ENCODE data around the gene KRT35. TPM values are rescaled to one million over a fixed set of nuclear protein-coding genes. Genes with fewer than 3 reads are reported as not detected.
A peak's percentile ranks its signal among the peaks of the same experiment; 100 is the strongest.

KRT35 gene
- total RNA-seq, 1 experiment from 2014 or later: not detected

DNA sequence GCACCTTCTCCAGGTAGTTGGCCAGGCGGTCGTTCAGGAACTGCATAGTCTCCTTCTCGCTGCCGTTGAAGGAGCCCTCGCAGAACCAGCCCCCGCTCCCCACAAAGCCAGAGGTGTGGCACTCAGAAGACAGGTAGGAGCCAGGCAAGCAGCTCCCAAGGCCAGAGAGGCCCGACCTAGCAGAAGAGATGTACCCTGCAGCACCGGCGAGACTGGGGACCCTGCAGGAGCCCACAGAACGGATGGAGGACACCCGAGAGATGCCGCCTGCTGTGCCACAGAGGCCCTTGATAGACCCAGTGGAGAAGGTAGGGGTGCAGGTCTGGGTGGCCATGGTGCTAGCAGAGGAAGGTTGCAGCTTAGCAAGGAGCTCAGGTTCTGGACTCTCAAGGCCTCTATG, 8.6 kb upstream of the KRT35 start, which contains the start of gene KRT36:
KRT36 (minus strand) TSS at position 380 of the 400 bp plus-strand sequence; CDS start at position 334, 46 bp downstream.
- DNase-seq (ENCODE audit: low spot score): no peak

DNA sequence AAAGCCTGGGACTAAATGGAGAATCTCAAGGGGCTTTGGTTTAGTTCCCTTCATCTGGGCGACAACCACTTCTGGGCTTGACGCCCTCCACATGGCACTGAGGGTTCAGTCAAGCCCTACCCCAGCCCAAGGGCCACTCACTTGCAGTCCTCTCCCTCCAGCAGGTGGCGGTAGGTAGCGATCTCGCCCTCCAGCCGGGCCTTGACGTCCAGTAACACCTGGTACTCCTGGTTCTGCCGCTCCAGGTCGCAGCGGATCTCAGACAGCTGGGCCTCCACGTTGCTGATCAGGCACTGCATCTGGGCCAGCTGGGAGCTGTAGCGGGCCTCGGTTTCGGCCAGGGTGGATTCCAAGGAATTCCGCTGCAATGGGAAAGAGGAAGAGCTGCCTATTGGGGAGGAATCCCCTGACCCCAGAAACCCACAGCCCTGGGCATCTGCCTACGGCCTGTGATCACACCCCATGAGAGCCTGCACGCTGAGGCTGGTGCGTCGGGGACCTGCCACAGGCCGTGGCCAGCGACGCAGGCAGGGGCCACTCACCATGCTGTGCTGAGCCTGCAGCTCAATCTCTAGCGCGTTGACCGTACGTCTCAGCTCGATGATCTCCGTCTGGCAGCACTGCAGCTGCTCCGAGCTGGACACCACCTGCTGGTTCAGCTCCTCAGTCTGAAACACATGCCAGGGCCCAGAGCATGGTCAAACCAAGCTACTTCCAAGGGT, 6.0 kb upstream of the KRT35 start:
- DNase-seq (ENCODE audit: low spot score): no peak

DNA sequence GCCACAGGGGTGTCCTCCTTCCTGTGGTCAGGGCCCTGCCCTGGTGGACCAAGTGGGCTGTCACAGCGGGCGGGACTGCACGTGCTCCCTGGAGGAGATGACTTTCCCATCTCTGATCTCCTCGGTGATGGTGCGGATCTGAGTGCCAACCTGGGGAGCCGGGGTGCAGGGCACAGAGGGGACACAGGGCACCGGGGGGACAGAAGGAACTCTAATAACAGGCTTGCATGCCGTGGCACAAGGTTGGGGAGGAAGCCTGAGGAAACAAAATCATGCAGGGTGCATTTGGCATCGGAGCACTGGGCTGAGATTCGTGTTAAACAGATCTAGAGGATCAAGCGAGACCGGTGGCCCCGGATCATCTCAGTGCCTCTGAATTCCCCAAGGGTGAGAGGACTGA, 5.4 kb upstream of the KRT35 start:
- DNase-seq (ENCODE audit: low spot score): no peak

DNA sequence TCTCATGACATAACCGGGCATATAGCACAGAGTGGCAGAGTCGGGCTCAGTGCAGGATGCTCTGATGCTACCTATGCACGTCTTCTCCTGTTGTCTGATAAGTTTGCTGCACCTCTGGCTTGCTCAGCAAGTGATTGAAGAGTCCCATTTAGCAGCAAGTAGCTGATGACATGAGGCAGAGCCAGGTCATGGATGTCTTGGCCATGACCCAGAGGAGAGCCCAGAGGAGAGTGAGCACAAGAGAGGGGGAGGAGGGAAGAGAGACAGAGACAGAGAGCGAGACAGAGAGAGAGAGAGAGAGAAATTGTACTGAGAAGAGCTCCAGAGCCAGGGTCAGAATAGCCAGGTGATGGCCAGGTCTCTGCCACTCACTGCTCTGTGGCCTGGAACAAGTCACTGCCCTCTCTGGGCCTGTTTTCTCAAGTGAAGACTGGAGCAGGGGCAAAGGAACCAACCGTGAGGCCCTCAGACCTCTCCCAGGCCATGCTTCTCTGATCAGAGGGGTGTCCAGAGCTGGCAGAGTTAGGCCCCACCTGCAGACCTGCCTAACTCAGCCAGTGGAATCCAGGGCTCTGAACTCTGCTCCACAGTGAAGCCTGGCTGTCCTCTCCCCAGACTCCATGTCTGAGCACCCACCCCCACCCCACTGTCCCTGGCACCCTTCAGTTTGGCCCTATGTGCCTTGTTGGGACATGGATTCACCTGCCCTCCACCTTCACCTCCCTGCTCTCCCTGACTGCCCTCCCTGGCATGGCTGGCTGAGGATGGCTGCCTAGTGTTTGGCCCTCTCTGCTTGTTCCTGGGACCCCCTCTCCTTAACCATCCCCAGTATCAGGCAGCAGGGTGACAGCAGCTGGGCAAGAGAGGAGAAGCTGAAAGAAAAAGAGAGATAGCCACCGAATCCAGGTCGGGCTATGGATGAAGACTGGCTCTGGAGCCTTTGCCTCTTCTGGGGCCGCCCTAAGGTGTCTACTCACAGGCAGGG, 4.3 kb upstream of the KRT35 start:
- DNase-seq (ENCODE audit: low spot score): no peak

DNA sequence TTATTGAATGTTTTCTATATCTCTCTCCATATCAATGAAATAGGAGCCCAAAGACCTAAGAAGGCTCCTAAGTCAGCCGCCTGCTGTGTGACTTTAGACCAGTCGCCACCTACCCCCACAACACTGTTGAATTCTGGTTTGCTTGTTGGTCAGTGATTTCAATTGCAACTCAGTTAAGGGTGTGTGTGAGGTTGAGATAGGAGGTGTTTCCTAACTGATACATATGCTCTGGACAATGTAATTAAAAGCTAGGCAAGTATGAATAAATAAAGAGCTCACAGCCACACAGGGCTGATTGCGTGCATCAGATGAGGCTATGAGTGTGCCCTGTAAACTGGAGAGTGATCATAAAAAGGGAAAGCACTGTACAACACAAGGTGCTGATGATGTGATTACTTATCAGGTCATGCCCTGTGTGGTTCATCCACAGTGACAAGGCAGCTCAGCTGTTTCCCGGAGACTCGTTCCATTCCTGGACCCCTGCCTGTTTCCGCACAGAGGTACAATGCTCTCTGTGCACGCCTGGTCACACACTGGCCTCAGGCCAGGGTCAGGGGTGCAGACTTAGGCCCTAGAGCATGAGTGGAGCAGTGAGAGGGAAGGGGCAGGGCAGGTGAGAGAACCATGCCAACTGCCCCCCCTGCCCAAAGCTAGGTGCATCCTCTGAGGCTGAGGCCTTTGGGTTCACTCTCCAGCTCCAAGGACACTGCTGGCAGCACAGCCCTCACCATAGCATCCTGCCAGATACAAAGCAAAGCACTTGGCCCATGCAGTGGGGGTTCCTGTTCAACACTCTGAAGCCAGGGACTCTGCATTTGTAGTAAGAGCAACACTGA, 3.3 kb upstream of the KRT35 start:
- peak; percentile 85 for DNase-seq (ENCODE audit: low spot score)

DNA sequence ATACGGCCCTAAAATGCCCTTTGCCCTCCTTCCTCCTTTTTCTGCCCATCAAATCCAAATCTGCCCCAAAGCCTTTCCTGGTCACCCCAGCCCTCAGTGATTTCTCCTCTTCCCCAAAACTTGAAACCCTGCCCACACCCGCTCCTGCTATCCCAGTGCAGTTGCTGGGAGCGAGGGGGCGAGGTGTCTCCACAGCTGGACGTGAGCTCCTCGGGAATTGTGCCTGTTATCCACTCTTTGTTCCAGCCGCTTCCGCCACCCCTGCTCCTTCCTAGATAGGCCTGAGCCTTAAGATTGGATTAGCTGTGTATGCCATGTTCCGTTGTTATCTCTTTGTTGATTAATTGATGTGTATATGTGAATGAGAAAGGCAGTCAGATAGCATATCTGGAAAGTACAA, 2.6 kb upstream of the KRT35 start:
- DNase-seq (ENCODE audit: low spot score): no peak

DNA sequence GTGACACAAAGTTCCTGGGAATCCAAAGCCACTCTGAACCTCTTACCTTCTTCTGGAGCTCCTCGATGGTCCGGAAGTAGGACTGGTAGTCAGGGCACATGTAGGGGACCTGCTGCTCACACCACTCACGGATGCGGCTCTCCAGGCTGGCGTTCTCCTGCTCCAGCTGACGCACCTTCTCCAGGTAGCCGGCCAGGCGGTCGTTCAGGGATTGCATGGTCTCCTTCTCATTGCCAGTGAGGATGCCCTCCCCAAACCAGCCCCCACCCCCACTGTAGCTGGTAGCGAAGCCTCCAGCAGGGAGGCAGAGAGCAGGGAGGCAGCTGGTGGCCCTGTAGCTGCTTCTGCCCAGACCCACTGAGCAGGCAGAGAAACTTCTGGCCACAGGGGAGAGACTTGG, 370 bp downstream of the KRT35 start:
- DNase-seq (ENCODE audit: low spot score): no peak

DNA sequence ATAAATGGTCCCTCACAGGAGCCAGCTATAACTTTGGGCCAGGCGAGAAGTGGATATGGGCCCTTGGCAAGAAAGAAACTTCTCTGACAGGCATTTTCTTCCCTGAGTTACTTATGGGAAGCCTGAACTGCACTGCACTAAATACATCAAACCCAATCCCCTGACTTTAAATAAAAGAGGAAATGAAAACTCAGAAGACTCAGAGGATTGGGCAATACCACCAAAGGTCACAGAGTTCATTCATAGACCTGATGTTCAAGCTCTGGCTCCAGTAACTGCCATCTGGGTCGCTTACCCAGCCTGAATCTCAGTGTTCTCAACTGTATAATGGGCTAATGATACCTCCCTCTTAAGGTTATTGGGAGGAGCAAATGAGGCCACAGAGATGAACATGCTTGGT, 815 bp downstream of the KRT35 start:
- DNase-seq (ENCODE audit: low spot score): no peak

DNA sequence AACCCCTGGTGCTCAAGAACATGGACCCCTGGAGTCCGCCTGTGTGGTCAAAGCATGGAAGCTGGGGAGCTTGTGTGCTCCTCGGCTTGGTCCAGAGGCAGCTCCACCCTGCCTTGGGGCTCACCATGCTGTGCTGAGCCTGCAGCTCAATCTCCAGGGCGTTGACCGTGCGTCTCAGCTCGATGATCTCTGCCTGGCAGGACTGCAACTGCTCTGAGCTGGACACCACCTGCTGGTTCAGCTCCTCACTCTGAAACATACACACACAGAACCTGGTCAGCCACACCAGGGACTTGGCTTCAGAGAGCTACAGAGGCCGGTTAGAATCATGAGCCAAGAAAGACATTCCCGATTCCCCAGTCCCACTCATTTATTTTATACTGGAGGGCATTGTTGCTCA, 2.7 kb downstream of the KRT35 start:
- DNase-seq (ENCODE audit: low spot score): no peak

DNA sequence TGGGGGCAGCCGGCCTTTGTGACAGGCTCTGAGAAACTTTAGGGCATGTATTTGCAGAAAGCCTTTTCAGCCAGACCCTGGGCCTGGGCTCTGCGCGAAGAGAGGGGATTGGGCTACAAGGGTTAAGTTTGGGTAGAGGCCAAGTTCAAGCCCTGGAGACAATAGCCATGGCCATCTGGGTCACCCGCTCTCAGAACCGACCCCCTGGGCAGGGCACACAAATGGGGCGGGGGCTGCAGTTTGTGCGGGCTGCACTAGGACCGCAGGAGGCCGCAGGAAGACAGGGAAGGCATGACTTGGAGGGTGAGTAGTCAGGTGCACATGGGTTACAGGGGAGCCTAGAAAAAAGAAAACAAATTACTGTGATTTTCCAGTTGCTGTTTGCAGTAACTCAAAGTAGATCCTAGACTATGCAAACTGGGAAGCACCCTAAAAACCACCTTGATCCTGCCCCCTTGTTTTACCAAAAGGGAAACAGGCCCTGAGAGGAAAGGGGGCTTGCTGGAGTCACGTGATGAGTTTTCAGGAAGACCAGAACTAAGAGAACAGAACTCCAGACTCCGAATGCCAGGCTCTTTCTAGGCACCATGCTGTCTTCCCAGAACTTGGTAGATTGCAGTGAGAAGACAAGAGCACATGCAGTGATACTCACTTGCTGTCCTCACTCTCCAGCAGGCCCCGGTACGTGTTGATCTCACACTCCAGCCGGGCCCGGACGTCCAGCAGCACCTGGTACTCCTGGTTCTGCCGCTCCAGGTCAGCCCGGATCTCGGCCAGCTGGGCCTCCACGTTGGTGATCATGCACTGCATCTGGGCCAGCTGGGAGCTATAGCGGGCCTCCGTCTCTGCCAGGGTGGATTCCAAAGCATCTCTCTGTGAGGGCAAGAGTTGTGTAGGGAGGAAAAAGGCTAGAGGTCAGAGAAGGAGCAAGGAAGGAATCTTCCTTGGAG, 3.8 kb downstream of the KRT35 start:
- DNase-seq (ENCODE audit: low spot score): no peak

DNA sequence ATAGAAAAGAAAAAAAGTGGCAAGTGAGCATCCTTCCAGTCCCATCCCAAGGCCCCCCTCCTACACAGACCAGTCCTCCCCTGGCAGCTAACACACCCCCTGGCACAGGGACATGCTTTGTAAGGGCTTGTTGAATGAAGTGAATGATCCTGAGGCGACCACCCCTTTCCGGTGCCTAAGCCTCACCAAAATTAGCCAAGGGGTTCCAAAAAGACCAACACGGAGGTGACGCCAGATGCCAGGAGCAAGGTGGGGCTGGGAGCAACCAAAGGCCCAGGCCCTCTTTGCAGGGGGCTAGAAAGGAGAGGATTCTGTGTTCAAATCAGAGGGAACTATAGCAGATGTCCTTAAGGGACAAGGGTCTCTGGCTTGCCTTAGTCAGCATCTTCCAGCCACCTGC, 5.5 kb downstream of the KRT35 start:
- DNase-seq (ENCODE audit: low spot score): no peak

DNA sequence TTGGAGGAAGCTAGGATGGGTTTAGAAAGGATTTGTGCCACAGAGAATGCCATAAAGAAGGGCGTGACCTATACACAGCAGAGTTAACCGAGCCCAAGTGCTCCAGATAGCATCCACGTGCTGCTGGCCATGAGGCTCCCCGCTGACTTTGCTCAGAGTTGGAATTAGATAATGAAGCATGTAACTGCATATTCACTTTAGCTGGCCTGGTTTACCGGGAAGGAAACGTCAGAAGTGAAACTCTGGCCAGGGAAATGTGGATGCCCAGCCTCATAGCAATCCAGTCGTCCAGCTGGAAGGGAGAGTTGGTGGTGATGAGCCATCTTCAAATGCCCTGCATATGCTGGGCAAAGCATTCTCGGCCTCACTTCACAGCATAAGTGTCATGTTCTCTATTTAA, 6.1 kb downstream of the KRT35 start:
- peak; percentile 47 for DNase-seq (ENCODE audit: low spot score)

DNA sequence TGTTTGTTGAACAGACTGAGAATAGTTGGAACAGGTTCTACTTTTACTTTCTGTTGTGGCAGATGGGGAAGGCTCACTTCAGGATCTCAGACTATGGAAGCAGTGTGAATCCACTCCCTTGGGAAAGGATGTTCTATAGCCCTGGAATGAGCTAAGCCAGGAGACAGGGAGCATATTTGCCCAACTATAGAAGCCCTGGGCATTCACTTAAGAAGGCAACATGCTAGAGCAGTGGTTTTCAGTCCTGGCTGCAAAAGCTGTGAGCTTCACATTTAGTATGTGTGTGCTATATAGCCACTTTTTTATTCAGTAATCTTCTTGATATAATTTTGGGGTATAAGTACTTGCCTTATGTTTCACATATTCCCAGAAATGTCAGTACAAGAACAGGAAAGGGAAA, 12.6 kb downstream of the KRT35 start:
- no peak for DNase-seq (ENCODE audit: low spot score)

DNA sequence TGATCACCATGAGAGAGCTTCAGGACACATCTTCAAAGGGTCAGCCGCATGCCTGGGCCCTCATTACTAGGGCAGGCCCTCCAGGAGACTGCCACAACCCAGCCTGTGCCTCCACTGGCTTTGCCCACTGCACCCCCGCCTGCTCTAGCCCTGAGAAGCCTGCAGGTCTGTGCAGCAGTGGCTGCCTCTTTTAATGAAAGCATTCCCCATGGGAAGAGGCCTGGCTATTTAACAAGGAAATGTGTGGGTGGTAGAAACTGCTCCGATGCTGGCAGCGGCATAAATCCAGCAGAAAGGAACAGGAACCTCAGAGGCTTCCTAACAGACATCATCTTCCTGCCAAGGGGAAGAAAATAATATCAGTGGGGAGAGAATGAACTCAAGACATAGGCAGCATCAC, 13.4 kb downstream of the KRT35 start:
- DNase-seq (ENCODE audit: low spot score): no peak

DNA sequence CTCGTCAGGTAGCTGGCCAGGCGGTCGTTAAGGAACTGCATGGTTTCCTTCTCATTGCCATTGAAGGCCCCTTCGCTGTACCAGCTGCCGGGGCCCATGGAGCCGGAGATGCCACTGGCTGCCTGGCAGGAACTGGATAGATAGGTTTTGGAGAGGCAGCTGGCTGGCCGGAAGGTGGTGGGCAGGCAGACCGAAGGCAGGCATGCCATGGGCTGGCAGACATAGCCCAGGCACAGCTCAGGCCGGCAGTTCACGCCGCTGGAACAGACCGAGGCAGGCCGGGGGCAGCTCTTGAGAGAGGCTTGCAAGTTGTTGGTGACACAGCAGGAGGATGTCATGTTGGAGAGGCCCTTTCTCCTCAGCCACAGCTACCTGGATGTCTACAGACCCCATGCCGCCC, 14.0 kb downstream of the KRT35 start, which contains the start of gene KRT32:
KRT32 (minus strand) TSS at position 399 of the 400 bp plus-strand sequence; CDS start at position 338, 61 bp downstream.
- DNase-seq (ENCODE audit: low spot score): no peak

DNA sequence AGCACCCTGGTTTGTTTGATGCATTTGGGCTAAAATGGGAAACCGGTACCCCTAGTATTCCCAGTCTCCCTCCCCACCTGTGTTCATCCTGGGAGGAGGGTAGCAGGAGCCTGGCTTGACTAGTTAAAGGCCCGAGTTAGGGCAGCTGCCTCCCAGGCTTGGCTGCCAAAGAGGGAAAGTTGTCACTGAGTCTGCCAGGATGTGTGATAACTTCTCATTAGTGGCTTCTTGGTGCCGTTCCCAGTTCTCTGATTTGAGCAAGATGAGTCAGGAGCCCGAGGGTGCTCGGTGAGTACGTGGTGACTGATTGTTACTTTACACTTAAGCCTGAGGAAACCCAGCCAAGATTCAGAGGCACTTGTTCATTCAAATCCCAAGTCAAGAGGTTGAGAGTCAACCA, 16.3 kb downstream of the KRT35 start:
- peak; percentile 99 for DNase-seq (ENCODE audit: low spot score)

DNA sequence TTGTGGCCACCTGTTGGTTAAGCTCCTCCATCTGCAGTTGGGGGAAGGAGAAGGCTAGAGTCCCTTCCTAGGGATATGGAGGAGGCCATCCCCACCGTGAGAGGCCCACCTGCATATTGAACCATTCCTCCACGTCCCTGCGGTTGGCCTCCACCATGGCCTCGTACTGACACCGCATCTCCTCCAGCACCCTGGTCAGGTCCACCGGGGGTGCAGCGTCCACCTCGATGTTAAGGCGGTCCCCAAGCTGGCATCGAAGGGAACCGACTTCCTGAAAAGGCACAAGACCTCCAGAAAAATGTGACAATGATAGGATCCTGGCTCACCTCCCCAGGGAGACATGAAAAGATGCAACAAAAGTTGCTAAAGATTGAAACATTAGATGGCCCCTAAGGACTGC, 16.8 kb downstream of the KRT35 start:
- DNase-seq (ENCODE audit: low spot score): no peak

DNA sequence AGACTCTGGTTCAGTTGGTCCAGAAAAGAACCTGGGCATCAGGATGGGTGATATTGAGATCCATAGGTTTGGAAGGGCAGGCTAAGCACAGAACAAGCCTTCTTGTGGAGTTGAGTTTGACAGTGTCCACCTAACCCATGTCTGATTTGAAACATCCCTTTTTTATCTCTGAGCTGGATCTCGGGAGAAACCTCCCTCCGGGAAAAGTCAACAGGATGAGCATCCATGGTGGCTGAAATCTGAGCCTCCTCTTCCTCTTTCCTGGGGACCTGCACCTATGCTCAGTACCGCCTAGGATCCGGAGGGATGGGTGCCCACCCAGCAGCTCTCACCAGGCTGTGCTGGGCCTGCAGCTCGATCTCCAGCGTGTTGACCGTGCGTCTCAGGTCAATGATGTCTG, 17.2 kb downstream of the KRT35 start:
- DNase-seq (ENCODE audit: low spot score): peak; percentile 20

DNA sequence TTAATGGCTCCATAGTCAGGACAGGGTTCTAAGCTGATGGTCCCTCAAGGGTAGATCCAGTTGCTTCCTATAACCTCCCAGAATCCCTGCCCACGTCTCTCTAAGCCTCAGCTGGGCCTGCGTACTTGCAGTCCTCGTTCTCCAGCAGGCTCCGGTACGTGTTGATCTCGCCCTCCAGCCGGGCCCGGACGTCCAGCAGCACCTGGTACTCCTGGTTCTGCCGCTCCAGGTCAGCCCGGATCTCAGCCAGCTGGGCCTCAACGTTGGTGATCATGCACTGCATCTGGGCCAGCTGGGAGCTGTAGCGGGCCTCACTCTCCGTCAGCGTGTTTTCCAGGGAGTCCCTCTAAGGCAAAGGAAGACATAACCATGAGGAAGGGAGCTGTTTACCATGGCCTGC, 18.2 kb downstream of the KRT35 start:
- DNase-seq (ENCODE audit: low spot score): no peak

DNA sequence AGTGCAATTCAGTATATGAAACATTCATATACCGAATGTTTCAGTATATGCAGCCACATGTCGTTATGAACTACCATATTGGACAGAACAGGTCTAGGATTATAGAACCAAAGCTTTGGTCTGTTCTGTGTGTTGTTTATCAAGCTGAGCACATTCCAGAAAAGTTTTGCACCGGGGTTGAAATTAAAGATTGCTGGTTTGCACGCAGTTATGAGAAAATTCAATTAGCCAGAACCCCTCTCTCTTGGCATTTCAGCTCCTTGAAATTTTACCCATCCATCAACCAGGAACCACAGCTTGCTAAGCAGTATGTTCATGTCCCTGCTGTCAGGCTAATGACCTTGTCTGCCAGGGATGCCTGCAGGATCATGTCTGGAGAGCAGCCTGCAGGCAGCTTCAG, 23.3 kb downstream of the KRT35 start:
- DNase-seq (ENCODE audit: low spot score): no peak

DNA sequence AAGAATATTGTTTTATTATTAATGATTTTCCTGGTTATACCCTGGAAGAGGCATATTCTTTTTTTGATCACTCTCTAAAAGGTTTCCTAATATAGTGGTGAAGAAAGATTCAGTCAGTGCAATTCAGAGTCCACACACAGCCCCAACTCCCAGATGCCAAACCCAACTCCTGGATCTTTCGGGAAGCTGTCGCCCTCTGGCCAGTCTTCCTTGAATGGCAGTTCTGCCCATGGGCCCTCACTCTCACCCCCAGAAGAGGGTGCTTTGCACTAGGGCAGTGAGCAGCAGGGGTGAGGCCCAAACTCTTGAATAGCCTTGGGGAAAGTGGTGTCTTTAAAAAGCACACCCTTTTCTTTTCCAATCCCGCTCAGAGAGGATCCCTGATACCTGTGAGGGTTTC, 24.7 kb downstream of the KRT35 start:
- DNase-seq (ENCODE audit: low spot score): no peak

All from A172 (cell line).